GM21423 (cell line): ENCODE data around the gene OR52N4.
"Not testable (repeated sequence)": the region's sequence is repeated elsewhere in the genome, so short reads cannot be mapped to it uniquely, and the experiment has no call there.

Source experiments
- ATAC-seq: cut with Tn5 transposase; IDR thresholded peaks from one replicate; pipeline ENCODE4 v1.9.1; 2021; ENCODE audit warnings: mild to moderate bottlenecking, moderate library complexity; ENCODE audit not compliant: unreplicated experiment

Gene OR52N4

DNA sequence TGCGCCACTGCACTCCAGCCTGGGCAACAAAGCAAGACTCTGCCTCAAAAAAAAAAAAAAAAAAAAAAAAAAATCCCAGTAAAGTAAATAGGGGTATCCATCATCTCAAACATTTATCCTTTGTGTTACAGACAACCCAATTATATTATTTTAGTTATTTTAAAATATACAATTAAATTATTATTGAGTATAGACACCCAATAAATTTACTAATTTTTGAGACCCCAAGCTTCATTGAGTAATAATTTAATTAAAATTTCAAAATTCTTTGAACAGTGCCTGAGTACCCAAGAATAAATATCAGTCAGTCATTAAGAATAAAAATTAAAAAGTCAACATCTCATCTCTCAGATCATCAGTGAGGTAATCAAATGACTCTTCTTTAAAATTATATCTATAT is at the start of gene OR52N4:
Gene OR52N4 (plus strand): TSS at position 301 of the 400 bp plus-strand sequence. CDS start 498 bp downstream, outside the sequence.
- no peak for ATAC-seq

DNA sequence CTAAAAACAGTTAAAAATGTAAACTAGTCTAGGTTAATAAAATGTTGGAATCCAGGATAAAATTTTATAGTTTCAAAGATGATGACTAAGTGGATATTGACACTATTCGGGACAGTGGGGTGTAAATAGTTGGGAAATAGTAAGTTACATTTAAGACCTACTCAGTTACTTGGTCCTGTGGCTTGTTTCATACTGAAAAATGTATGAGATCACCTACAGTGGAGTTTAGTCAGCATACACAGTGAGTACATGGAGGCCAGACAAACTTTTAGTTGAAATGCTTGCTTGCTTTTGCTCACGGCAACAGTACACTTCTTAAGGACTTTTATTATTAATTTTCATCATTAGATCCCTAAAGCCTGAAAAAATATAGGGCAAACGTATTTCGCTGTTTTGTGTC is 48.4 kb upstream of the OR52N4 start:
- no peak for ATAC-seq

DNA sequence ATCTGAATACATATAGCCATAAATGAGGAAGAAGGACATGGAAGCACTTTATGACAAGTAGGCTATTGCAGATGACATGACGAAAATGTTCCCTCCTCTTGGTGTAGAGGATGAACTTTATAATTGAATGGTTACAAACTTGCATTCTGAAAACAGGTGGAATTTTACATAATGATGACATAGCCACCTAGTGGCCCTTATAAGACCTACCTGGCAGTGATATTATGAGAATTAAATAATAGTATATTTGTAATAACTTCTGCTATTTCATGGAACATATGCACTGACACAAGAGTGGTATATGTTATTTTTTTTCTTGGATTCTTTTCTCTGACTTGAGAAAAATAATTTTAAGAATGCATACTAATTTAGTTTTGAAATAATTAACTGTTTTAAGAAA is 41.5 kb upstream of the OR52N4 start:
- no peak for ATAC-seq

DNA sequence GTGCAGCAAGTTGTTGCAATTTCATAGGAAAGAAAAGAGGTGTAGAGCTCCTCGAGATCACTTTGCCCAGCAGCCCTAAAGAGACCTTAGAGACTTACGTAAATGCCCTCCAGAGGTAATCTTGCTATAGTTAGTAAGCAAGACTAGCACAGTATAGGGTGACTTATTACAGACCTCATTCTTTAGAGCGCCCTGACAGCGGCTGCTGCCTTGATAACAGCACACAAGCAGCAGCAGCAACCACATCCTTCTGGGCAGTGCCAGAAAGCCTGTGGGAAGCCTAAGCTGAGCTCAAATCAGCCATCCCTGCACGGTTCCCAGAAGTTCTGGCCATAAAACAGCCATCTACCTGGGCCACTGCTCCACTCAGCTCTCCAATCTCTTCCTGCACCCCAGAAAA is 40.3 kb upstream of the OR52N4 start:
- no peak for ATAC-seq

DNA sequence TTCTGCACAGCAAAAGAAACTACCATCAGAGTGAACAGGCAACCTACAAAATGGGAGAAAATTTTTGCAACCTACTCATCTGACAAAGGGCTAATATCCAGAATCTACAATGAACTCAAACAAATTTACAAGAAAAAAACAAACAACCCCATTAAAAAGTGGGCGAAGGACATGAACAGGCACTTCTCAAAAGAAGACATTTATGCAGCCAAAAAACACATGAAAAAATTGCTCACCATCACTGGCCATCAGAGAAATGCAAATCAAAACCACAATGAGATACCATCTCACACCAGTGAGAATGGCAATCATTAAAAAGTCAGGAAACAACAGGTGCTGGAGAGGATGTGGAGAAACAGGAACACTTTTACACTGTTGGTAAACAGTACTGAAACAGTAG is 37.5 kb upstream of the OR52N4 start:
- not testable (repeated sequence) for ATAC-seq

DNA sequence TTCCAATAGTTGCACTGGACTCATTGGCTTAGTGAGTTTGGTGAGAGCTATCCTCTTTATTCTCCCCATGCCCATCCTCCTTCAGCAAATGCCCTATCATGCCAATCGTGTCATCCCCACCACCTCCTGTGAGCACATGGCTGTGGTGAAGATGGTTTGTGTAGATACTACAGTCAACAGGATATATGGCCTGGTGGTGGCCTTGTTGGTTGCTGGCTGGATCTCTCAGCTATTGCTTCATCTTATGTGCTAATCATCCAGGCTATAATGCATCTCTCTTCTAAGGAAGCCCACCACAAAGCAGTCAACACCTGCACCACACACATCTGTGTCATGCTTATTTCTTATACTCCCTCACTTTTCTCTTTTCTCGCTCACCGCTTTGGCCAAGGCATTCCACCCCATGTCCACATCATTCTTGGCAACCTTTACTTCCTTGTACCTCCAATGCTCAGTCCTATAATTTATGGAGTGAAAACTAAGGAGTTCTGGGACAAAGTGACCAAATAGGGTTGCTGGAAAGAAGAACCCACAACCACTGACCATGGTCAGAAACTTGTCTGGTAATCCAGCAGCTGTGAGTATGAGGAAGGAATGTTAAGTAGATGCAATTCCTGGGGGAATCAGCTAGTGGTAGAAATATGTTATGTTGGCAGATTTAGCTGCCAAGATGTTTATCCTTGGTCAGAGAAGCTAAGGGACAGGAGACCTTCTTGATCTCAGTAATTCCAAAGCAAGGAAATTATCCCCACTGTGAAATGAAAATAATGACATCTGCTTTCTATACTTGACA is 34.1 kb upstream of the OR52N4 start:
- no peak for ATAC-seq

DNA sequence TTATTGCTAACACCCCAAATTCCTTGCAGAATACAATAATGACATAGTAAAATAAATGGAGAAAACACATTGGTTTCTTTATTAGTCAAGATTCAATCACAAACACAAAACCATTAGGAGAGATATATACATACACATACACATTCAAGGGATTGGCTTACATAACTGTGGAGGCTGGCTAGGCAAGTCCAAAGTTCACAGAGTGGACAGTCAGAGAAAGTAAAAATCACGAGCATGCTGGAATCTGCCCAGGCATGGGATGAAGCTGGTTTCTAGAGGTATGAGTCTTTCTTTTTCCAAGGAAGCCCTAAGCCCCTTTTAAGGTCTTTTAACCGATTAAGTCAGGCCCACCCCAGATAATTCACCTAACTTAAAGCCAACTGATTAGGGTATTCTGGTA is 31.4 kb upstream of the OR52N4 start:
- ATAC-seq, result no peak

DNA sequence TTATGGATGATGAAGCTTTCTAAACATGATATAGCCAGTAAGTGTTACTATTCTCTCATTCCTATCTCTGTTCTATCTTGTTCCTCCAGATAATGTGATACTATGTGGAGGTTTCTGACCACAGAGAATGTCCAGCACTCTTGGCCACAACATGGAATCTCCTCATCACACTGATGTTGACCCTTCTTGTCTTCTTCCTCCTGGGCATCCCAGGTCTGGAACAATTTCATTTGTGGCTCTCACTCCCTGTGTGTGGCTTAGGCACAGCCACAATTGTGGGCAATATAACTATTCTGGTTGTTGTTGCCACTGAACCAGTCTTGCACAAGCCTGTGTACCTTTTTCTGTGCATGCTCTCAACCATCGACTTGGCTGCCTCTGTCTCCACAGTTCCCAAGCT is 27.7 kb upstream of the OR52N4 start:
- no peak for ATAC-seq

DNA sequence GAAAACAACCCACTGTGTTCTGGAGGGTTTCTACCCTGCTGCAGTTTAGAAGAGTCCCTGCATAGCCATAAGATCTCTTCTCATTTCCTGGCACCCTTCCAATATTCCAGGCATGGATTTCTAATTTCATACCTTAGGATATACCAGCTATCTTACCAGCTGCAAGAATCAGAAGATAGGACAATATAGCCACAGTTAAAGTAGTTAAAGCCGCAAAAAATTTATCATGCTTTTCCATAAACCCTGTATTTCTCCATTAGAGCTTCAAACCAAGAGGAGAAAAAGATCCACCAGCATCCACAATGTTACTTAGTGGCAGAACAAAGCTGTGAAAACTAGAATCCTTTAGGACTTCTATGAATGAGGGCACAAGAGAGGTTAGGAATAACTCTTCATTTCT is 26.4 kb upstream of the OR52N4 start:
- ATAC-seq, result no peak

DNA sequence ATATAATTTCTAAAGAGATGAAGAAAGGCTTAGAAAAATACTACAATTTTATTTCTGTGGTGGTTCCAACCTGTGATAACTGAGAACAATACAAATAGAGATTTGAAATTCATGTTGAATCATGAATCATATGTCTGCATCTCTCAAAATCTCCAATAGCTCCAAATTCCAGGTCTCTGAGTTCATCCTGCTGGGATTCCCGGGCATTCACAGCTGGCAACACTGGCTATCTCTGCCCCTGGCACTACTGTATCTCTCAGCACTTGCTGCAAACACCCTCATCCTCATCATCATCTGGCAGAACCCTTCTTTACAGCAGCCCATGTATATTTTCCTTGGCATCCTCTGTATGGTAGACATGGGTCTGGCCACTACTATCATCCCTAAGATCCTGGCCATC is 17.6 kb upstream of the OR52N4 start, which contains the start of gene OR56B1:
Gene OR56B1 (plus strand): TSS at position 53 of the 400 bp plus-strand sequence. CDS start 69 bp downstream, at position 122.
- no peak for ATAC-seq

DNA sequence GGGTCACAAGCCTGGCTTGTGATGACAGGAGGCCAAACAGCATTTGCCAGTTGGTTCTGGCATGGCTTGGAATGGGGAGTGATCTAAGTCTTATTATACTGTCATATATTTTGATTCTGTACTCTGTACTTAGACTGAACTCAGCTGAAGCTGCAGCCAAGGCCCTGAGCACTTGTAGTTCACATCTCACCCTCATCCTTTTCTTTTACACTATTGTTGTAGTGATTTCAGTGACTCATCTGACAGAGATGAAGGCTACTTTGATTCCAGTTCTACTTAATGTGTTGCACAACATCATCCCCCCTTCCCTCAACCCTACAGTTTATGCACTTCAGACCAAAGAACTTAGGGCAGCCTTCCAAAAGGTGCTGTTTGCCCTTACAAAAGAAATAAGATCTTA is 17.0 kb upstream of the OR52N4 start:
- ATAC-seq, result no peak

DNA sequence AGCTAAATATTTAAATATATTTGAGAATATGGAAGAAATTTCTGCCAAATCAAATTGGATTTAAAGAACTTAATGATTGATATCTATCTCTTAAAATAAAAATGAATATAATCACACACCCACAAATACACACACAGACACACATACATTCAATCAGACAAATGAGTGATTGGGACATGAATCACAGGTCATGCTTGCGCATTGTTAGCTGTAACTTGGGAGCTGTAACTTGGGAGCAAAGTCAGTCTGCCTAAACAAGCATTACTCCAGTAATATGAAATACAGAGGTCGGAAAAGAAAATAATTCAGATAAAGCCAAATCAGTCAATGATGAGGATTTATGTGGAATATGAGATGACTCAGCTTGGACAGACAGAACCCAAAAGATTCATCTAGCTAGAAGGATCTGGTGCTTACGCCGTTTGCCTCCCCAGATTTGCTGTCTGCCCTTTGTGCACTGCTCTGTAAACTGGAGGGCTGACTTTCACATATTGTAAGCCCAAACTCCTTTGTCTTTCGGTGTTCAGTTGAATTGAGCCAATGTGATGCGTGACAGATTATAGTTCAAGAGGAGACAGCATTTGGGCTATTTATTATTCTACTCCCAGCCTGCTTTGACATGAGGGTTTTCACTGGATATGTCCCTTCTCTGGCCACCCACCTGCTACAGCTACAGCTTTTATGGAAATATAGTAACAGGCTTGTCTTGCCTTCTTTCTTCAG is 16.2 kb upstream of the OR52N4 start:
- no peak for ATAC-seq

DNA sequence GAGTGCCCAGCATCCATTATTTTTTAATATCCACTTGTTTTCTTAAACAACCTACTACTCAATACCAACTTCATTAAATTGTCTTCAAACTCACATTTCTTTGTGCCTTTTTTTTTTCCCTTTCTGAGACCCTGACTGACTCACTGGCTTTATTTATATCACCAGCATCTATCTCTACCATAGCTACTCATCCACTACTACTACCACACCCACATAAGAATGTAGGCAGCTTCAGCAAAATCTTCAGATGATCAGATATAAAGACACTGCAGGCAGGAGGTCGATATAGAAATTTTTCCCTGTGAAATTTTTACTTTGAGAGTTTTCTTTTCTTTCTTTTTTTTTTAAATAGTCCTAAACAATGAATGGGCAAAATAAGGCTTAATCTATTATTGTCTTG is 15.6 kb upstream of the OR52N4 start:
- no peak for ATAC-seq

DNA sequence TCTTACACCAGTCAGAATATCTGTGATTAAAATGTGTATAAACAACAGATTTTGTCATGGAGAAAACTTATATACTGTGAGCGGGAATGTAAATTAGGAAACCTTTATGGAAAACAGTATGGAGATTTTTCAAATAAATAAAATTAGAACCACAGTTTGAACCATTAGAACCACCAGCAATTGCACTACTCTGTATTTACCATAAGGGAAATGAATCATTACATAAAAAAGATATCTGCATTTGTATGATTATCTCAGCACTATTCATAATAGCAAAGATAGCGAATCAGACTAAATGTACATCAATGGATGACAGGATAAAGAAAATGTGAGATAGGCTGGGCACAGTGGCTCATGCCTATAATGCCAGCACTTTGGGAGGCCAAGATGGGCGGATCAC is 7.4 kb upstream of the OR52N4 start:
- ATAC-seq, result no peak

DNA sequence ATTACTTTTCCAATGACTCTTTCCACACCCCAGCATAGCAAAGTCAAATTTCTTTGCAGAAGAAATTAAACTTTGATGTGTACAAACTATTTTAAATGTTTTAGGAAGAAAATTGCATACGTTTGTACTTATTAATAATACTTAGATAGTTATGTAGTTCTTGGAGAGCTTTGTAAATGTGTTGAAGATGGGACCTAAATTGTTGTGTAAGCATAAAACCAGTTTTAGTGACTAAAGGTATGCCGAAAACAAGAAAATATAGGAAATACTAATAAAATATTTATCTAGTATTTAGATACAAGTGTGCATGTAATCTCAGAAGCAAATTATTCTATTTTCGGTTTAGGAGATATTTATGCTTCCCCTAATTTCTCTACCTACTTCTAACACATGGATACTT is 4.2 kb upstream of the OR52N4 start:
- no peak for ATAC-seq

DNA sequence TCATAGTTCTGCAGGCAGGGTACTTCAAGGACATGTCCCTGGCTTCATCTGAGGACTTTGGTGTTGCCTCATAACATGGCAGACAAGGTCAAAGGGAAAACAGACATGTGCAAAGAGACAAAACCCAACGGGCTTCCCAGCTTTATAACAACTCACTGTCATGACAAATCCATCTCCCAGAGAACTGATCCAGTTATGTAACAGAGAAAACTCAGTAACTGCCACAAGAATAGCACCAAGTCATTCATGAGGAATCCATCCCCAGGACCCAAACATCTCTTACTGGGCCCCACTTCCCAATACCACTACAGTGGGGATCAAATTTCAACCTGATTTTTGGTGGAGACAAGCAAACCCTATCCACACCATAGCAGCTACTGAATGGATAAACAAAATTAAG is 13.0 kb downstream of the OR52N4 start:
- no peak for ATAC-seq

DNA sequence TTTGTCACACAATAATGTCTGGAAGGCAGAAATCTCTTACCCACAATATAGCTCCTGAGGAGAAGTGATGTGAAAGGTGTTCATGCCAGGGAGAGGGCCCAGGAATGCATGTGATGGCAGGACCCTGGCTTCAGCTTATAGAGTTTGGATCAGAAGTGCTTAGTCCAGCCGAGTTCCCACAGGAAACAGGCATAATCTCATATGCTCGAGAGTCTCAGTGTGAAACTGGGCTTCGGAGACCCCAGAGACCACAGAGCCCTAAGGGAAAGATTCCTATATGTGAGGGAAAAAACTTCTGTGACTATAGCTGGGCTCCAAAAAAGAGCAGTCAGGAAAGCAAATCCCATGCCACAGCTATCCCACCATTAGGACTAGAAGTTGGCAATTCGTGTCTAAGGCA is 29.2 kb downstream of the OR52N4 start, which contains the start of gene OR52N5:
Gene OR52N5 (minus strand): TSS at position 101 of the 400 bp plus-strand sequence. CDS start 4,721 bp downstream, outside the sequence.
- no peak for ATAC-seq

DNA sequence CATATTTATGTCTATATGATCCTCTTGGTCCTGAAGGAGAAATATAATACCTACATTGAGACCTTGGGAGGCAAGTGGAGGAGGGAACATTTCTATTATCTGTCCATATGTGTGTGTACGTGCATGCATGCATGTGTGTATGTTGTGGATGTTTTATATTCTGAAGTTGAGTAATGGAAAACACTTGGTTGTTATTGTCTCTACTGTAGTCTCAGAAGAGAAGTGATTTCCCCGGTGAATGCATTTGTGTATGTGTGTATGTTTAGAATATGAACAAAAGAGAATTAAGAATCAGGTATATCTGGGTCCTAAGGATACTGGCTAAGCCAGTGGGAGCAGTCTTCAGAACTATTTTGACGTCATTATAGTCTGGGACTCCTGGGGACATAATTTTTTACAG is 37.1 kb downstream of the OR52N4 start, which contains the start of gene OR52N1:
Gene OR52N1 (minus strand): TSS at position 101 of the 400 bp plus-strand sequence. CDS start 2,449 bp downstream, outside the sequence.
- ATAC-seq, result no peak

DNA sequence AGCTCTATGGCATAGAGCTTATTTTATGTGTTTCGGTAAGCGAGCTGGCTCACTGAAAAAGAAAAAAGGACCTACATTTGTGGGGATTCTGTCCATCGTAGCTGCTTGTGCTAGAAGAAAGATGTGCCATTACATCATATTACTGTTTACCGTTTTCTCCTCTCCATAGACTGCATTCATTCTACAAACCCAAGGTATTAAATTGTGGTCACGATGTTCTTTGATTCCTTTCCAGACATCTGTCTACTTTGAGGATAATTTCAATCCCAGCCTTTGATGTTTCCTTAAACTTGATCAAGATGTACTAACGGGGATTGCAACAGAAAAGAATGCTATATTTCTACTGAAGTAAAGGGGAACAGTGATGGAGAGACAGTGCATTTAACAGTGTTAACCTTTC is 42.5 kb downstream of the OR52N4 start:
- no peak for ATAC-seq

DNA sequence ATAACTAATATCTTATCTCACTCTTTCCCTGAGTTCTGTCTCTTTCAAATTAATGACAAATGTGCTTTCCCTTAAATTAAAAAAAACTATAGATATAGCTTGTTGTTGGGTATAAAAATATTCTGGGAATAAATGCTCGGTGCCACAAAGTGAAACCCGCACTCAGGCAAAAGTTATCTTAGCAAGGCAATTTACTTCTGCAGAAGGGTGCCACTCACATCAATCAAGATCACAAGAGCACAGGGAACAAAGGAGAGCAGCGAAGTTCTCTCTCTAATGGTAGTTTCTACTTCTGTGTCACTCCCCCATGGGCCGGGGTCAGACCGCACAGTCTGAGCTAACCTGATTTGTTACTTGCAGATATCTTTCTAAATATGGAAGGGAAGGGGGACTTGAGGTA is 49.9 kb downstream of the OR52N4 start:
- ATAC-seq, result no peak
